Activated CD4-positive, alpha-beta T cell treated with anti-CD3 and anti-CD28 coated beads, Interleukin-2, amount 10 ng/mL, durations not matched to agents 24 days and 14 days (primary cell): Measurements from ENCODE around the gene PPP6C. TPM values are rescaled to one million over a fixed set of nuclear protein-coding genes. Genes with fewer than 3 reads are reported as not detected.

Experiments used
- DNase-seq: peaks from one replicate; pipeline ENCODE4 v3.0.0; 2022
- H3K27ac Mint-ChIP-seq: one replicate; pipeline ENCODE4 v1.8.0; 2022; ENCODE audit warnings: mild to moderate bottlenecking, mixed read lengths
- H3K27me3 Mint-ChIP-seq: one replicate; pipeline ENCODE4 v1.8.0; 2022; ENCODE audit warnings: mixed read lengths
- H3K36me3 Mint-ChIP-seq: one replicate; pipeline ENCODE4 v1.8.0; 2022; ENCODE audit warnings: low read depth, mild to moderate bottlenecking, mixed read lengths
- H3K4me1 Mint-ChIP-seq: one replicate; pipeline ENCODE4 v1.8.0; 2021; ENCODE audit warnings: mixed read lengths
- H3K4me3 Mint-ChIP-seq: one replicate; pipeline ENCODE4 v1.8.0; 2022; ENCODE audit warnings: mild to moderate bottlenecking, moderate library complexity, mixed read lengths
- H3K9me3 Mint-ChIP-seq: one replicate; pipeline ENCODE4 v1.8.0; 2021; ENCODE audit warnings: mixed read lengths
- intact Hi-C: fragments of 100-400 bp; cut with micrococcal nuclease; formaldehyde crosslinking; loops from one replicate; pipeline ENCODE4 v1.15.1; 2023
- total RNA-seq: library from RNA; stranded (reverse); gene quantifications from 2 replicates; pipeline ENCODE4 v1.2.3, GENCODE V29; 2022

The PPP6C gene
- total RNA-seq, 1 donor from 2014 or later, result 48.1 TPM

- Mint-ChIP-seq H3K36me3 (peaks cover 18% of the 10 kb centered on the region), H3K4me3 (peak within 1 kb of the TSS; percentile 100), H3K27ac (peak within 1 kb of the TSS; percentile 95), H3K9me3 (no peaks in the 10 kb centered on the region), H3K27me3 (no peaks in the 10 kb centered on the region), H3K4me1 (peaks cover 33% of the 10 kb centered on the region)
- peak; percentile 99 for DNase-seq
- intact Hi-C loops, result loop anchor here (1.0 to 10.0 kb wide), 10 partner anchors 9 to 373 kb away; partner anchors contain the start of genes GOLGA1, HSPA5, NR6A1 and PPP6C
Observed at GRCh38 chr9:125143377-125144090, 46.1 kb downstream of the PPP6C start, which contains the start of gene SCAI. TSS of gene SCAI (minus strand) at chr9:125143528. CDS start at chr9:125143437, 91 bp downstream.

- Mint-ChIP-seq H3K27me3 (no peaks in the 10 kb centered on the region), H3K4me1 (peaks cover 33% of the 10 kb centered on the region), H3K27ac (peak overlapping the region; percentile 95), H3K36me3 (peaks cover 18% of the 10 kb centered on the region), H3K4me3 (peak overlapping the region; percentile 100), H3K9me3 (no peaks in the 10 kb centered on the region)
- DNase-seq, result peak; percentile 74
- intact Hi-C loops, result loop anchor here (1.0 to 10.0 kb wide), 10 partner anchors 8 to 372 kb away; partner anchors contain the start of genes GOLGA1, HSPA5, NR6A1 and PPP6C
Observed at GRCh38 chr9:125142560-125143376, 46.8 kb downstream of the PPP6C start.

- H3K27me3 Mint-ChIP-seq, result no peaks in the 10 kb centered on the region
- H3K27ac Mint-ChIP-seq, result peak overlapping the region; percentile 34
- H3K36me3 Mint-ChIP-seq, result peaks cover 18% of the 10 kb centered on the region
- no peak for DNase-seq
- intact Hi-C loops, result loop anchor here (2.0 to 10.0 kb wide), 5 partner anchors 47 to 371 kb away; partner anchors contain the start of genes HSPA5, NR6A1 and PPP6C
- H3K4me3 Mint-ChIP-seq, result peak overlapping the region; percentile 100
- no peaks in the 10 kb centered on the region for H3K9me3 Mint-ChIP-seq
- H3K4me1 Mint-ChIP-seq, result peaks cover 30% of the 10 kb centered on the region
Observed at GRCh38 chr9:125141751-125142150, 47.9 kb downstream of the PPP6C start.

GRCh38 chr9:125141251-125141650 is 48.4 kb downstream of the PPP6C start:
- H3K4me3 Mint-ChIP-seq, result no peak overlapping the region
- H3K4me1 Mint-ChIP-seq, result peaks cover 28% of the 10 kb centered on the region
- H3K27me3 Mint-ChIP-seq, result no peaks in the 10 kb centered on the region

GRCh38 chr9:125140576-125140975 is 49.0 kb downstream of the PPP6C start:
- Mint-ChIP-seq H3K4me3 (no peak overlapping the region), H3K4me1 (peaks cover 25% of the 10 kb centered on the region), H3K36me3 (peaks cover 18% of the 10 kb centered on the region), H3K9me3 (no peaks in the 10 kb centered on the region), H3K27ac (no peak overlapping the region), H3K27me3 (no peaks in the 10 kb centered on the region)
- DNase-seq, result no peak
- intact Hi-C loops, result loop anchor here (5.0 to 10.0 kb wide), 3 partner anchors 102 to 234 kb away; partner anchors contain the start of gene HSPA5

More at GRCh38 chr9:125141251-125141650, 48.4 kb downstream of the PPP6C start:
- H3K27ac Mint-ChIP-seq, result no peak overlapping the region
- intact Hi-C loops, result loop anchor here (5.0 to 10.0 kb wide), 3 partner anchors 101 to 234 kb away; partner anchors contain the start of gene HSPA5
- DNase-seq, result no peak
- H3K9me3 Mint-ChIP-seq, result no peaks in the 10 kb centered on the region
- peaks cover 18% of the 10 kb centered on the region for H3K36me3 Mint-ChIP-seq

GRCh38 chr9:125137200-125137599 is 52.4 kb downstream of the PPP6C start:
- H3K4me3 Mint-ChIP-seq, result no peak overlapping the region
- peaks cover 31% of the 10 kb centered on the region for H3K36me3 Mint-ChIP-seq
- no peaks in the 10 kb centered on the region for H3K27me3 Mint-ChIP-seq
- H3K27ac Mint-ChIP-seq, result no peak overlapping the region
- H3K4me1 Mint-ChIP-seq, result peaks cover 24% of the 10 kb centered on the region
- no peak for DNase-seq
- peaks cover 3% of the 10 kb centered on the region for H3K9me3 Mint-ChIP-seq
- intact Hi-C loops, result loop anchor here (10.0 kb wide), 1 partner anchor 198 kb away; no protein-coding TSS in a partner anchor

- Mint-ChIP-seq H3K36me3 (peaks cover 30% of the 10 kb centered on the region), H3K4me1 (peaks cover 21% of the 10 kb centered on the region), H3K9me3 (peaks cover 3% of the 10 kb centered on the region), H3K27me3 (no peaks in the 10 kb centered on the region), H3K4me3 (no peak overlapping the region), H3K27ac (no peak overlapping the region)
- intact Hi-C loops, result loop anchor here (1.0 to 10.0 kb wide), 3 partner anchors 8 to 200 kb away; partner anchors contain the start of gene SCAI
- DNase-seq, result no peak
Observed at GRCh38 chr9:125134976-125135375, 54.6 kb downstream of the PPP6C start.

GRCh38 chr9:125133403-125134329 is 55.9 kb downstream of the PPP6C start:
- Mint-ChIP-seq H3K27ac (peak overlapping the region; percentile 75), H3K4me3 (no peak overlapping the region), H3K27me3 (no peaks in the 10 kb centered on the region), H3K36me3 (peaks cover 19% of the 10 kb centered on the region), H3K4me1 (peaks cover 14% of the 10 kb centered on the region), H3K9me3 (peaks cover 3% of the 10 kb centered on the region)
- intact Hi-C loops, result loop anchor here (1.0 to 10.0 kb wide), 3 partner anchors 7 to 201 kb away; partner anchors contain the start of gene SCAI
- DNase-seq, result no peak

GRCh38 chr9:125131778-125132177 is 57.8 kb downstream of the PPP6C start:
- intact Hi-C loops, result loop anchor here (10.0 kb wide), 1 partner anchor 203 kb away; no protein-coding TSS in a partner anchor
- no peak overlapping the region for H3K27ac Mint-ChIP-seq
- H3K36me3 Mint-ChIP-seq, result peaks cover 18% of the 10 kb centered on the region
- no peaks in the 10 kb centered on the region for H3K27me3 Mint-ChIP-seq
- no peak overlapping the region for H3K4me3 Mint-ChIP-seq
- no peak for DNase-seq
- H3K4me1 Mint-ChIP-seq, result peaks cover 21% of the 10 kb centered on the region
- peaks cover 3% of the 10 kb centered on the region for H3K9me3 Mint-ChIP-seq

- H3K4me1 Mint-ChIP-seq, result peaks cover 27% of the 10 kb centered on the region
- intact Hi-C loops, result loop anchor here (1.0 kb wide), 2 partner anchors 8 to 17 kb away; partner anchors contain the start of gene SCAI
- DNase-seq, result peak; percentile 94
- peak overlapping the region; percentile 97 for H3K27ac Mint-ChIP-seq
- no peaks in the 10 kb centered on the region for H3K9me3 Mint-ChIP-seq
- no peaks in the 10 kb centered on the region for H3K27me3 Mint-ChIP-seq
- peak overlapping the region; percentile 78 for H3K4me3 Mint-ChIP-seq
- peaks cover 9% of the 10 kb centered on the region for H3K36me3 Mint-ChIP-seq
Observed at GRCh38 chr9:125126019-125126746, 63.4 kb downstream of the PPP6C start.

GRCh38 chr9:125125523-125125922 is 64.1 kb downstream of the PPP6C start:
- no peaks in the 10 kb centered on the region for H3K27me3 Mint-ChIP-seq
- intact Hi-C loops, result no loop called here
- DNase-seq, result no peak
- peaks cover 33% of the 10 kb centered on the region for H3K4me1 Mint-ChIP-seq
- H3K4me3 Mint-ChIP-seq, result peak overlapping the region; percentile 78
- H3K27ac Mint-ChIP-seq, result peak overlapping the region; percentile 97
- no peaks in the 10 kb centered on the region for H3K9me3 Mint-ChIP-seq
- H3K36me3 Mint-ChIP-seq, result peaks cover 9% of the 10 kb centered on the region

- no peak for DNase-seq
- Mint-ChIP-seq H3K27me3 (no peaks in the 10 kb centered on the region), H3K4me1 (peaks cover 37% of the 10 kb centered on the region), H3K36me3 (peaks cover 12% of the 10 kb centered on the region), H3K4me3 (no peak overlapping the region), H3K27ac (peak overlapping the region; percentile 81), H3K9me3 (no peaks in the 10 kb centered on the region)
- intact Hi-C loops, result loop anchor here (1.0 to 2.0 kb wide), 2 partner anchors 22 to 180 kb away; partner anchors contain the start of genes GOLGA1 and SCAI
Observed at GRCh38 chr9:125121146-125121545, 68.5 kb downstream of the PPP6C start.
